Progenitor cell of endocrine pancreas (in vitro differentiated cells): Measurements from ENCODE around the gene CAD. TPM values are rescaled to one million over a fixed set of nuclear protein-coding genes. Genes with fewer than 3 reads are reported as not detected.
A peak's percentile ranks its signal among the peaks of the same experiment; 100 is the strongest.
"Not testable (repeated sequence)": the region's sequence is repeated elsewhere in the genome, so short reads cannot be mapped to it uniquely, and the experiment has no call there.

Experiments used
- DNase-seq: peaks from one replicate; pipeline ENCODE4 v3.0.0; 2021; ENCODE audit warnings: low spot score; ENCODE audit not compliant: unreplicated experiment
- H3K27ac Mint-ChIP-seq: 2 replicates; pipeline ENCODE4 v1.8.0; 2021; ENCODE audit warnings: mild to moderate bottlenecking, moderate library complexity, mixed read lengths
- H3K27me3 Mint-ChIP-seq: 2 replicates; pipeline ENCODE4 v1.8.0; 2021; ENCODE audit warnings: mixed read lengths
- H3K36me3 Mint-ChIP-seq: 2 replicates; pipeline ENCODE4 v1.8.0; 2022; ENCODE audit warnings: mixed read lengths; ENCODE audit not compliant: insufficient read depth
- H3K4me1 Mint-ChIP-seq: 2 replicates; pipeline ENCODE4 v1.8.0; 2021; ENCODE audit warnings: low read depth, mixed read lengths
- H3K4me3 Mint-ChIP-seq: 2 replicates; pipeline ENCODE4 v1.8.0; 2021; ENCODE audit warnings: low read depth, mild to moderate bottlenecking, moderate library complexity, mixed read lengths
- H3K9me3 Mint-ChIP-seq: 2 replicates; pipeline ENCODE4 v1.8.0; 2021; ENCODE audit warnings: low read depth, mixed read lengths
- CTCF ChIP-seq: fragments of 200-600 bp; sonication (generic); IDR thresholded peaks from one replicate; pipeline ENCODE4 v1.5.0; 2021; ENCODE audit warnings: antibody characterized with exemption, mild to moderate bottlenecking; ENCODE audit not compliant: unreplicated experiment
- long read RNA-seq: library from polyadenylated mRNA; unstranded; transcript quantifications from one replicate; pipeline ENCODE4 v2.0.0, GENCODE V29; 2020
- total RNA-seq: library from RNA; stranded (reverse); gene quantifications from 2 replicates; pipeline ENCODE4 v1.2.1, GENCODE V29; 2021

The CAD gene
- 59.3 and 59.7 TPM in 2 replicates for total RNA-seq
- long read RNA-seq, partial matches to known transcripts = 21 of 30 reads
- long read RNA-seq, other reads (novel, unspliced or antisense) = 9 of 30 reads

GRCh38 chr2:27217173-27218121 is at the start of gene CAD:
Gene CAD (plus strand): TSS chr2:27217369. CDS start chr2:27217552, 183 bp downstream.
- Mint-ChIP-seq H3K27ac (peak within 1 kb of the TSS; percentile 95), H3K36me3 (peaks cover 22% of the 10 kb centered on the region), H3K4me3 (peak within 1 kb of the TSS; percentile 92), H3K4me1 (peaks cover 24% of the 10 kb centered on the region), H3K9me3 (no peaks in the 10 kb centered on the region), H3K27me3 (no peaks in the 10 kb centered on the region)
- peak; percentile 9 for TF ChIP-seq CTCF
- DNase-seq = peak; percentile 80

- no peak overlapping the region for H3K4me3 Mint-ChIP-seq
- no peaks in the 10 kb centered on the region for H3K36me3 Mint-ChIP-seq
- H3K27ac Mint-ChIP-seq = no peak overlapping the region
- peaks cover 3% of the 10 kb centered on the region for H3K4me1 Mint-ChIP-seq
- H3K27me3 Mint-ChIP-seq = peaks cover 11% of the 10 kb centered on the region
- TF ChIP-seq CTCF = no peak
- no peak for DNase-seq
- H3K9me3 Mint-ChIP-seq = no peaks in the 10 kb centered on the region
Observed at GRCh38 chr2:27170581-27171337, 46.4 kb upstream of the CAD start.

GRCh38 chr2:27171351-27171848 is 45.8 kb upstream of the CAD start:
- no peaks in the 10 kb centered on the region for H3K36me3 Mint-ChIP-seq
- no peak for DNase-seq
- H3K27me3 Mint-ChIP-seq = peaks cover 11% of the 10 kb centered on the region
- H3K4me3 Mint-ChIP-seq = no peak overlapping the region
- no peaks in the 10 kb centered on the region for H3K9me3 Mint-ChIP-seq
- no peak overlapping the region for H3K27ac Mint-ChIP-seq
- H3K4me1 Mint-ChIP-seq = peaks cover 3% of the 10 kb centered on the region
- TF ChIP-seq CTCF = no peak

- peaks cover 8% of the 10 kb centered on the region for H3K27me3 Mint-ChIP-seq
- no peak overlapping the region for H3K4me3 Mint-ChIP-seq
- DNase-seq = no peak
- no peaks in the 10 kb centered on the region for H3K4me1 Mint-ChIP-seq
- H3K27ac Mint-ChIP-seq = no peak overlapping the region
- no peaks in the 10 kb centered on the region for H3K36me3 Mint-ChIP-seq
- TF ChIP-seq CTCF = no peak
- H3K9me3 Mint-ChIP-seq = no peaks in the 10 kb centered on the region
Observed at GRCh38 chr2:27174638-27175037, 42.5 kb upstream of the CAD start.

GRCh38 chr2:27175330-27175729 is 41.8 kb upstream of the CAD start:
- peaks cover 8% of the 10 kb centered on the region for H3K27me3 Mint-ChIP-seq
- H3K27ac Mint-ChIP-seq = no peak overlapping the region
- no peak overlapping the region for H3K4me3 Mint-ChIP-seq
- H3K4me1 Mint-ChIP-seq = no peaks in the 10 kb centered on the region
- H3K9me3 Mint-ChIP-seq = no peaks in the 10 kb centered on the region
- no peak for TF ChIP-seq CTCF
- DNase-seq = no peak
- H3K36me3 Mint-ChIP-seq = no peaks in the 10 kb centered on the region

GRCh38 chr2:27175781-27176180 is 41.4 kb upstream of the CAD start:
- H3K4me3 Mint-ChIP-seq, H3K27ac Mint-ChIP-seq, H3K27me3 Mint-ChIP-seq, DNase-seq, H3K36me3 Mint-ChIP-seq, H3K9me3 Mint-ChIP-seq, H3K4me1 Mint-ChIP-seq: not testable (repeated sequence)
